ENCODE data around the gene EPS8L3. TPM values are rescaled to one million over a fixed set of nuclear protein-coding genes. Genes with fewer than 3 reads are reported as not detected.

The EPS8L3 gene
- total and polyA plus RNA-seq, 8 donors: 0.21 to 0.99 (median 0.52) TPM; not detected in 2

DNA sequence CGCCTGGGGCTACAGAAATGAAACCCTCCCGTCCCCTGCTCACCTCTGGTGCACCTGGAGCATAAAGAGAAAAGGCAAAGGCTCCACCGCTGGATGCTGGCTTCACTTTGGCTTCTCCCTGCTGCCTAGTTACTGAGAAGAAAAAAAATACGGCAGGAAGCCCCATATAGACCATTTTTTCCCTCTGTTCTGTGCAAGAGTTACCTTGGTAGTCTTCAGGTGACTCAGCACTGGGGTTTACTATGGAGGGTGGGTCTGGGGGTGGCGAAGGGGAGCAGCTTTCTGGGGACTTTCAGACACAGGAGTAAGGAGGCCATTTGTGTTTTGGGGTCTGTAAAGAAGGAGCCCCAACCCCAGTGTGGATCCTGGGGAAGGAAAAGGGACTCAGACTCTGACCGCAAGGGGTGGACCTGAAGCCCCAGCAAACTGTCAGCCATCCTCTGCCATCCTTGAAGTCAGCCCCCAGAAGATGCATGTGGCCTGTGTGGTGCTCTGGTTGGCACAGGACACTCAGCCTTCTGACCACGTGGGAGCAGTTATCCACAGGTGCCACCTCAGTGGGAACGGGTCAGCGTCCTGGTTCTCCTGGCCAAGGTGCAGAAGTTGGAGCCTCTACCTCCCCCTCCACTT, 25.9 kb upstream of the EPS8L3 start:
- Histone ChIP-seq H3K9me3 (no peaks in the 10 kb centered on the region), H3K4me3 (no peak overlapping the region), H3K27me3 (no peaks in the 10 kb centered on the region), H3K27ac (peak overlapping the region in 1 of 2 donors; percentile 81), H3K4me1 (peaks cover 28 to 80% of the 10 kb centered on the region in 2 donors), H3K36me3 (no peaks in the 10 kb centered on the region)
- peak in 1 of 4 donors; percentile 22 for DNase-seq
- TF ChIP-seq, protein P1, sequence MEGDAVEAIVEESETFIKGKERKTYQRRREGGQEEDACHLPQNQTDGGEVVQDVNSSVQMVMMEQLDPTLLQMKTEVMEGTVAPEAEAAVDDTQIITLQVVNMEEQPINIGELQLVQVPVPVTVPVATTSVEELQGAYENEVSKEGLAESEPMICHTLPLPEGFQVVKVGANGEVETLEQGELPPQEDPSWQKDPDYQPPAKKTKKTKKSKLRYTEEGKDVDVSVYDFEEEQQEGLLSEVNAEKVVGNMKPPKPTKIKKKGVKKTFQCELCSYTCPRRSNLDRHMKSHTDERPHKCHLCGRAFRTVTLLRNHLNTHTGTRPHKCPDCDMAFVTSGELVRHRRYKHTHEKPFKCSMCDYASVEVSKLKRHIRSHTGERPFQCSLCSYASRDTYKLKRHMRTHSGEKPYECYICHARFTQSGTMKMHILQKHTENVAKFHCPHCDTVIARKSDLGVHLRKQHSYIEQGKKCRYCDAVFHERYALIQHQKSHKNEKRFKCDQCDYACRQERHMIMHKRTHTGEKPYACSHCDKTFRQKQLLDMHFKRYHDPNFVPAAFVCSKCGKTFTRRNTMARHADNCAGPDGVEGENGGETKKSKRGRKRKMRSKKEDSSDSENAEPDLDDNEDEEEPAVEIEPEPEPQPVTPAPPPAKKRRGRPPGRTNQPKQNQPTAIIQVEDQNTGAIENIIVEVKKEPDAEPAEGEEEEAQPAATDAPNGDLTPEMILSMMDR (IDR thresholded peaks at IDR 0.05): no peak
- ATAC-seq: no peak
- intact Hi-C loops (cut with DNase I): loop anchor here in 1 of 2 donors (5.0 to 10.0 kb wide), 2 partner anchors 125 to 193 kb away; partner anchors contain the start of genes AHCYL1 and CSF1

- H3K27me3 ChIP-seq: no peaks in the 10 kb centered on the region
- DNase-seq: peak in 1 of 4 donors; percentile 30
- peak overlapping the region in 1 of 2 donors; percentile 81 for H3K27ac ChIP-seq
- no peak overlapping the region for H3K4me3 ChIP-seq
- H3K4me1 ChIP-seq: peaks cover 28 to 72% of the 10 kb centered on the region in 2 donors
- ATAC-seq: no peak
- no peaks in the 10 kb centered on the region for H3K9me3 ChIP-seq
- intact Hi-C loops (cut with DNase I): no loop called here
- TF ChIP-seq, protein P1 (IDR thresholded peaks at IDR 0.05): peak in 1 of 2 donors; percentile 16
- no peaks in the 10 kb centered on the region for H3K36me3 ChIP-seq
Measured at GRCh38 chr1:109788695-109789521, 25.2 kb upstream of the EPS8L3 start.

DNA sequence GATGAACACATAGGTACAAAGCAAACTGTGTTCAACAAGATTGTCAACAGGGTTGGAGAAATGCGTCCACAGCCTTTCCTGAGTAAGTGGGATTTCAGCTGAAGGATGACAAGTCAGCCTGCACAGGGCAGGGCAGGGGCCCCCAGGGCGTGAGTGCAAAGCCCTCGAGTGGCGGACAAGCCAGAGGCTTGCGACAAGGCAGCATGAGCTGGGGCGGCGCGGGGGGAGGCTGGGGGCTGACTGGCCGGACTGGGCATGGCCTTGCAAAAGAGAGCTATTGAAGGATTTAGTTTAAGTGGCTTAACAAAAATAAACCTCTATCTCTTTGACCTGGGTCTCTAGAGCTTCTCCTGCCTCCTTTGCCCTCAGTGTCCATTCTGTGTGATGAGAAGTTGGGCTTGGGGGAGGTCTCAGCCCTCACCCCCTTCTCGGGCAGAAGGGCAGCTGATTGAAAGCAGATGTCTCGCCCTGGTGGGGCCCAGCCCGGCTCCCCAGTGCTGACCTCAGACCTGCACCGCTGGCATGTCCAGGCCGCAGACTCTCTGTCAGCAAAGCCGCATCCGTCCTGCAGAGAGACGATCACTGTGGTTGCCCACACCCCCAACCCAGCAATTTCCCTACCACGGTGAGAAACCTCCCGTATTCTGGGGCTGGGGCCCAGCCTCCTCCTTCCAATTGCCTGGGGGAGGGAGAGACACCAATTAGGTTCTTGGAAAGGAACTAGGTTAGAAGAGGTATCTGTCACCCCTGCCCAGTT, 24.3 kb upstream of the EPS8L3 start:
- ATAC-seq: no peak

GRCh38 chr1:109787211-109787844, 23.6 kb upstream of the EPS8L3 start:
- TF ChIP-seq, protein P1 (IDR thresholded peaks at IDR 0.05): no peak
- DNase-seq (peak in 1 of 4 donors; percentile 11), ATAC-seq (no peak)
- no peak overlapping the region for H3K27ac ChIP-seq
- H3K9me3 ChIP-seq: no peaks in the 10 kb centered on the region
- H3K27me3 ChIP-seq: no peaks in the 10 kb centered on the region
- H3K4me1 ChIP-seq: peaks cover 21 to 60% of the 10 kb centered on the region in 2 donors
- H3K36me3 ChIP-seq: no peaks in the 10 kb centered on the region
- H3K4me3 ChIP-seq: no peak overlapping the region
- intact Hi-C loops (cut with DNase I): no loop called here

More for the DNA sequence above, 24.3 kb upstream of the EPS8L3 start:
- no peaks in the 10 kb centered on the region for H3K36me3 ChIP-seq
- H3K9me3 ChIP-seq: no peaks in the 10 kb centered on the region
- peaks cover 22 to 63% of the 10 kb centered on the region in 2 donors for H3K4me1 ChIP-seq
- intact Hi-C loops (cut with DNase I): no loop called here
- H3K4me3 ChIP-seq: no peak overlapping the region
- H3K27me3 ChIP-seq: no peaks in the 10 kb centered on the region
- DNase-seq: peak in 1 of 4 donors; percentile 32
- no peak overlapping the region for H3K27ac ChIP-seq
- TF ChIP-seq, protein P1 (IDR thresholded peaks at IDR 0.05): no peak
